Body of pancreas (tissue), 4 donors: ENCODE results near the gene SNX13.

Source experiments
- POLR2A ChIP-seq, 3 donors: fragments of 450-650 bp; IDR thresholded peaks; one replicate each; pipeline ENCODE4 v1.6.1; 2016; ENCODE audit warnings: antibody characterized with exemption in 3 of 3, mild to moderate bottlenecking in 2 of 3
- TF ChIP-seq, protein P1 (sequence below), 7 experiments: fragments of 450-650 bp in 4 of 7; fragments of 200-600 bp in 3 of 7; sonication (generic) in 3 of 7; IDR thresholded peaks; one replicate each; pipeline ENCODE4 v1.5.1; 2016 to 2019; ENCODE audit warnings: antibody characterized with exemption in 7 of 7

GRCh38 chr7:17745610-17746009, 194.7 kb downstream of the SNX13 start:
- TF ChIP-seq, protein P1, sequence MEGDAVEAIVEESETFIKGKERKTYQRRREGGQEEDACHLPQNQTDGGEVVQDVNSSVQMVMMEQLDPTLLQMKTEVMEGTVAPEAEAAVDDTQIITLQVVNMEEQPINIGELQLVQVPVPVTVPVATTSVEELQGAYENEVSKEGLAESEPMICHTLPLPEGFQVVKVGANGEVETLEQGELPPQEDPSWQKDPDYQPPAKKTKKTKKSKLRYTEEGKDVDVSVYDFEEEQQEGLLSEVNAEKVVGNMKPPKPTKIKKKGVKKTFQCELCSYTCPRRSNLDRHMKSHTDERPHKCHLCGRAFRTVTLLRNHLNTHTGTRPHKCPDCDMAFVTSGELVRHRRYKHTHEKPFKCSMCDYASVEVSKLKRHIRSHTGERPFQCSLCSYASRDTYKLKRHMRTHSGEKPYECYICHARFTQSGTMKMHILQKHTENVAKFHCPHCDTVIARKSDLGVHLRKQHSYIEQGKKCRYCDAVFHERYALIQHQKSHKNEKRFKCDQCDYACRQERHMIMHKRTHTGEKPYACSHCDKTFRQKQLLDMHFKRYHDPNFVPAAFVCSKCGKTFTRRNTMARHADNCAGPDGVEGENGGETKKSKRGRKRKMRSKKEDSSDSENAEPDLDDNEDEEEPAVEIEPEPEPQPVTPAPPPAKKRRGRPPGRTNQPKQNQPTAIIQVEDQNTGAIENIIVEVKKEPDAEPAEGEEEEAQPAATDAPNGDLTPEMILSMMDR (IDR thresholded peaks at IDR 0.05): no peak
- no peak for TF ChIP-seq POLR2A (IDR thresholded peaks at IDR 0.05)
